ENCODE measurements around the gene C4B.
"Not testable (repeated sequence)": the region's sequence is repeated elsewhere in the genome, so short reads cannot be mapped to it uniquely, and the experiment has no call there.

Gene C4B

GRCh38 chr6:32007086-32007485, 7.5 kb upstream of the C4B start:
- DNase-seq (ENCODE audit: insufficient read length, low spot score); FAIRE-seq: not testable (repeated sequence)

GRCh38 chr6:32008037-32008436, 6.6 kb upstream of the C4B start:
- FAIRE-seq; DNase-seq (ENCODE audit: insufficient read length, low spot score): not testable (repeated sequence)

GRCh38 chr6:32008616-32009015, 6.0 kb upstream of the C4B start:
- FAIRE-seq; DNase-seq (ENCODE audit: insufficient read length, low spot score): not testable (repeated sequence)

- not testable (repeated sequence) for FAIRE-seq; DNase-seq (ENCODE audit: insufficient read length, low spot score)
Observed at GRCh38 chr6:32009537-32009936, 5.1 kb upstream of the C4B start.

- FAIRE-seq = not testable (repeated sequence)
Observed at GRCh38 chr6:32010856-32011530, 3.6 kb upstream of the C4B start.

GRCh38 chr6:32012941-32013617, 1.5 kb upstream of the C4B start:
- DNase-seq (ENCODE audit: insufficient read length, low spot score); FAIRE-seq: not testable (repeated sequence)

More at GRCh38 chr6:32010856-32011530, 3.6 kb upstream of the C4B start:
- not testable (repeated sequence) for DNase-seq (ENCODE audit: insufficient read length, low spot score)

- FAIRE-seq; DNase-seq (ENCODE audit: insufficient read length, low spot score): not testable (repeated sequence)
Observed at GRCh38 chr6:32013738-32014137, 857 bp upstream of the C4B start.

GRCh38 chr6:32022100-32022499, 7.5 kb downstream of the C4B start:
- DNase-seq (ENCODE audit: insufficient read length, low spot score); FAIRE-seq: not testable (repeated sequence)

- FAIRE-seq; DNase-seq (ENCODE audit: insufficient read length, low spot score): not testable (repeated sequence)
Observed at GRCh38 chr6:32028631-32029030, 14.0 kb downstream of the C4B start.

GRCh38 chr6:32029553-32029952, 15.0 kb downstream of the C4B start:
- not testable (repeated sequence) for FAIRE-seq; DNase-seq (ENCODE audit: insufficient read length, low spot score)

GRCh38 chr6:32035283-32036013, 20.9 kb downstream of the C4B start:
- not testable (repeated sequence) for DNase-seq (ENCODE audit: insufficient read length, low spot score); FAIRE-seq

GRCh38 chr6:32037136-32037535, 22.5 kb downstream of the C4B start:
- DNase-seq (ENCODE audit: insufficient read length, low spot score); FAIRE-seq: not testable (repeated sequence)

GRCh38 chr6:32037598-32038524, 23.3 kb downstream of the C4B start, which contains the start of gene CYP21A2:
Gene CYP21A2 (plus strand): TSS chr6:32038415. CDS start chr6:32038423, 8 bp downstream.
- not testable (repeated sequence) for FAIRE-seq; DNase-seq (ENCODE audit: insufficient read length, low spot score)

- DNase-seq (ENCODE audit: insufficient read length, low spot score); FAIRE-seq: not testable (repeated sequence)
Observed at GRCh38 chr6:32038878-32039277, 24.3 kb downstream of the C4B start.

- FAIRE-seq; DNase-seq (ENCODE audit: insufficient read length, low spot score): not testable (repeated sequence)
Observed at GRCh38 chr6:32039321-32040274, 25.0 kb downstream of the C4B start.

- not testable (repeated sequence) for FAIRE-seq; DNase-seq (ENCODE audit: insufficient read length, low spot score)
Observed at GRCh38 chr6:32040299-32041049, 25.9 kb downstream of the C4B start.

GRCh38 chr6:32041050-32041321, 26.4 kb downstream of the C4B start:
- FAIRE-seq; DNase-seq (ENCODE audit: insufficient read length, low spot score): not testable (repeated sequence)

- DNase-seq (ENCODE audit: insufficient read length, low spot score); FAIRE-seq: not testable (repeated sequence)
Observed at GRCh38 chr6:32041385-32041784, 26.8 kb downstream of the C4B start.

Measured in D721Med (cell line).